HFF-Myc (cell line): Measurements from ENCODE around the gene C5orf34.
A peak's percentile ranks its signal among the peaks of the same experiment; 100 is the strongest.

Experiments
- DNase-seq: peaks from one replicate; pipeline ENCODE4 v3.0.0-alpha.2; 2011; ENCODE audit warnings: low read depth; ENCODE audit errors: extremely low read depth
- H3K4me3 ChIP-seq: replicated peaks from 2 replicates; pipeline ENCODE4 v1.5.1; 2011; ENCODE audit warnings: low read depth, mild to moderate bottlenecking, control low read depth, low read length
- CTCF ChIP-seq: IDR thresholded peaks from 2 replicates; pipeline ENCODE4 v1.5.1; 2012; ENCODE audit warnings: mild to moderate bottlenecking, low read depth, low read length, control low read depth; ENCODE audit errors: missing control alignments

Gene C5orf34

GRCh38 chr5:43543434-43543833, 28.5 kb upstream of the C5orf34 start:
- H3K4me3 ChIP-seq = no peak overlapping the region
- no peak for DNase-seq
- no peak for TF ChIP-seq CTCF

- H3K4me3 ChIP-seq = no peak overlapping the region
- no peak for DNase-seq
- no peak for TF ChIP-seq CTCF
Observed at GRCh38 chr5:43540746-43541145, 25.8 kb upstream of the C5orf34 start.

- TF ChIP-seq CTCF = no peak
- DNase-seq = no peak
- H3K4me3 ChIP-seq = no peak overlapping the region
Observed at GRCh38 chr5:43536972-43537371, 22.0 kb upstream of the C5orf34 start.

- TF ChIP-seq CTCF = no peak
- no peak for DNase-seq
- H3K4me3 ChIP-seq = no peak overlapping the region
Observed at GRCh38 chr5:43533646-43534045, 18.7 kb upstream of the C5orf34 start.

- no peak for DNase-seq
- TF ChIP-seq CTCF = no peak
- H3K4me3 ChIP-seq = no peak overlapping the region
Observed at GRCh38 chr5:43530648-43531047, 15.7 kb upstream of the C5orf34 start.

- no peak for TF ChIP-seq CTCF
- DNase-seq = peak; percentile 62
- no peak overlapping the region for H3K4me3 ChIP-seq
Observed at GRCh38 chr5:43523662-43524072, 8.7 kb upstream of the C5orf34 start.

- H3K4me3 ChIP-seq = no peak overlapping the region
- DNase-seq = no peak
- no peak for TF ChIP-seq CTCF
Observed at GRCh38 chr5:43520615-43521014, 5.7 kb upstream of the C5orf34 start.
